ENCODE results near the gene NLRP3. TPM values are rescaled to one million over a fixed set of nuclear protein-coding genes. Genes with fewer than 3 reads are reported as not detected.

Gene NLRP3
- total and polyA plus RNA-seq, 2 donors from 2014 or later, result 4.0 TPM; not detected in 1

- no peaks in the 10 kb centered on the region for H3K9me3 ChIP-seq (ENCODE audit: control insufficient read depth in 2 of 3, insufficient read depth in 1 of 3, low read length in 3 of 3)
- FAIRE-seq (no peak), DNase-seq (no peak)
- H3K4me3 ChIP-seq (ENCODE audit: low read length in 3 of 3), result no peak overlapping the region
- no peak overlapping the region for H3K9ac ChIP-seq (ENCODE audit: low read length in 3 of 3)
- intact Hi-C loops (cut with DNase I), result no loop called here
- H3K27ac ChIP-seq (ENCODE audit: low read depth in 2 of 2, low read length in 2 of 2), result no peak overlapping the region
- no peaks in the 10 kb centered on the region for H3K36me3 ChIP-seq (ENCODE audit: control insufficient read depth in 2 of 3, insufficient read depth in 3 of 3, low read length in 3 of 3)
- no peak for TF ChIP-seq CTCF (IDR thresholded peaks at IDR 0.05; ENCODE audit: borderline replicate concordance, extremely low read depth, insufficient read depth)
- no peaks in the 10 kb centered on the region for H3K27me3 ChIP-seq (ENCODE audit: control insufficient read depth, insufficient read depth, low read length)
- no peaks in the 10 kb centered on the region for H3K4me1 ChIP-seq (ENCODE audit: control insufficient read depth in 2 of 3, insufficient read depth in 2 of 3, low read depth in 1 of 3, low read length in 3 of 3)
These were observed 66.8 kb downstream of the NLRP3 start for GRCh38 chr1:247482747-247483146.

- DNase-seq (peak in 2 of 5 donors; percentile 42 to 59), FAIRE-seq (peak; percentile 29)
- TF ChIP-seq CTCF (IDR thresholded peaks at IDR 0.05; ENCODE audit: borderline replicate concordance, extremely low read depth, insufficient read depth), result peak; percentile 42
- H3K36me3 ChIP-seq (ENCODE audit: control insufficient read depth in 2 of 3, insufficient read depth in 3 of 3, low read length in 3 of 3), result no peaks in the 10 kb centered on the region
- no peak overlapping the region for H3K27ac ChIP-seq (ENCODE audit: low read depth in 2 of 2, low read length in 2 of 2)
- H3K4me3 ChIP-seq (ENCODE audit: low read length in 3 of 3), result no peak overlapping the region
- no peaks in the 10 kb centered on the region for H3K4me1 ChIP-seq (ENCODE audit: control insufficient read depth in 2 of 3, insufficient read depth in 2 of 3, low read depth in 1 of 3, low read length in 3 of 3)
- intact Hi-C loops (cut with DNase I), result no loop called here
- no peaks in the 10 kb centered on the region for H3K9me3 ChIP-seq (ENCODE audit: control insufficient read depth in 2 of 3, insufficient read depth in 1 of 3, low read length in 3 of 3)
- H3K9ac ChIP-seq (ENCODE audit: low read length in 3 of 3), result no peak overlapping the region
- H3K27me3 ChIP-seq (ENCODE audit: control insufficient read depth, insufficient read depth, low read length), result no peaks in the 10 kb centered on the region
These were observed 71.1 kb downstream of the NLRP3 start for GRCh38 chr1:247487057-247487456.

- TF ChIP-seq CTCF (IDR thresholded peaks at IDR 0.05; ENCODE audit: borderline replicate concordance, extremely low read depth, insufficient read depth), result no peak
- intact Hi-C loops (cut with DNase I), result no loop called here
These were observed 75.4 kb downstream of the NLRP3 start for GRCh38 chr1:247491328-247491727.

GRCh38 chr1:247493106-247493505 lies 77.1 kb downstream of the NLRP3 start:
- TF ChIP-seq CTCF (IDR thresholded peaks at IDR 0.05; ENCODE audit: borderline replicate concordance, extremely low read depth, insufficient read depth), result no peak
- H3K36me3 ChIP-seq (ENCODE audit: control insufficient read depth in 2 of 3, insufficient read depth in 3 of 3, low read length in 3 of 3), result no peaks in the 10 kb centered on the region
- intact Hi-C loops (cut with DNase I), result no loop called here
- H3K27me3 ChIP-seq (ENCODE audit: control insufficient read depth, insufficient read depth, low read length), result no peaks in the 10 kb centered on the region
- H3K4me3 ChIP-seq (ENCODE audit: low read length in 3 of 3), result no peak overlapping the region
- FAIRE-seq (no peak), DNase-seq (no peak)
- H3K9ac ChIP-seq (ENCODE audit: low read length in 3 of 3), result no peak overlapping the region
- H3K9me3 ChIP-seq (ENCODE audit: control insufficient read depth in 2 of 3, insufficient read depth in 1 of 3, low read length in 3 of 3), result no peaks in the 10 kb centered on the region
- H3K27ac ChIP-seq (ENCODE audit: low read depth in 2 of 2, low read length in 2 of 2), result no peak overlapping the region
- H3K4me1 ChIP-seq (ENCODE audit: control insufficient read depth in 2 of 3, insufficient read depth in 2 of 3, low read depth in 1 of 3, low read length in 3 of 3), result no peaks in the 10 kb centered on the region

More at GRCh38 chr1:247491328-247491727, 75.4 kb downstream of the NLRP3 start:
- DNase-seq (peak in 1 of 5 donors; percentile 59), FAIRE-seq (no peak)
- Histone ChIP-seq H3K9ac (ENCODE audit: low read length in 3 of 3) (no peak overlapping the region), H3K4me1 (ENCODE audit: control insufficient read depth in 2 of 3, insufficient read depth in 2 of 3, low read depth in 1 of 3, low read length in 3 of 3) (no peaks in the 10 kb centered on the region), H3K36me3 (ENCODE audit: control insufficient read depth in 2 of 3, insufficient read depth in 3 of 3, low read length in 3 of 3) (no peaks in the 10 kb centered on the region), H3K9me3 (ENCODE audit: control insufficient read depth in 2 of 3, insufficient read depth in 1 of 3, low read length in 3 of 3) (no peaks in the 10 kb centered on the region), H3K4me3 (ENCODE audit: low read length in 3 of 3) (no peak overlapping the region), H3K27ac (ENCODE audit: low read depth in 2 of 2, low read length in 2 of 2) (no peak overlapping the region), H3K27me3 (ENCODE audit: control insufficient read depth, insufficient read depth, low read length) (no peaks in the 10 kb centered on the region)
